Ishikawa (cell line): ENCODE data around the gene GFM2.
A peak's percentile ranks its signal among the peaks of the same experiment; 100 is the strongest.

Experiments used
- FOXM1 ChIP-seq: IDR thresholded peaks from 2 replicates; pipeline ENCODE4 v1.6.1; 2012; ENCODE audit warnings: low read depth, borderline replicate concordance
- MAX ChIP-seq: IDR thresholded peaks from 2 replicates; pipeline ENCODE4 v1.6.1; 2012
- NFIC ChIP-seq: IDR thresholded peaks from 2 replicates; pipeline ENCODE4 v1.6.1; 2012
- RAD21 ChIP-seq: IDR thresholded peaks from 2 replicates; pipeline ENCODE4 v1.6.1; 2012; ENCODE audit warnings: low read depth
- REST ChIP-seq: IDR thresholded peaks from 2 replicates; pipeline ENCODE4 v1.6.1; 2012; ENCODE audit warnings: low read depth, mild to moderate bottlenecking
- TCF12 ChIP-seq: IDR thresholded peaks from 2 replicates; pipeline ENCODE4 v1.6.1; 2012; ENCODE audit warnings: low read depth
- TEAD4 ChIP-seq: IDR thresholded peaks from 2 replicates; pipeline ENCODE4 v1.6.1; 2012
- USF1 ChIP-seq: IDR thresholded peaks from 2 replicates; pipeline ENCODE4 v1.6.1; 2012

- peak; percentile 21; the same call in 1 of the 2 replicates for TF ChIP-seq TEAD4
- no peak for TF ChIP-seq NFIC
- TF ChIP-seq USF1 = no peak
- TF ChIP-seq MAX = no peak
- no peak for TF ChIP-seq REST
- peak; percentile 40; the same call in 1 of the 2 replicates for TF ChIP-seq TCF12
- no peak for TF ChIP-seq FOXM1
- no peak for TF ChIP-seq RAD21
Observed at GRCh38 chr5:74762599-74762998, 4.3 kb downstream of the GFM2 start.
